GM12801 (cell line): ENCODE data around the gene DDX10.

ENCODE experiments used
- CTCF ChIP-seq: IDR thresholded peaks from one replicate; pipeline ENCODE4 v1.5.1; 2011; ENCODE audit warnings: control low read depth; ENCODE audit not compliant: insufficient read length; ENCODE audit errors: extremely low read depth

The DDX10 gene

GRCh38 chr11:108666373-108666772, 1.5 kb downstream of the DDX10 start:
- no peak for TF ChIP-seq CTCF

DNA sequence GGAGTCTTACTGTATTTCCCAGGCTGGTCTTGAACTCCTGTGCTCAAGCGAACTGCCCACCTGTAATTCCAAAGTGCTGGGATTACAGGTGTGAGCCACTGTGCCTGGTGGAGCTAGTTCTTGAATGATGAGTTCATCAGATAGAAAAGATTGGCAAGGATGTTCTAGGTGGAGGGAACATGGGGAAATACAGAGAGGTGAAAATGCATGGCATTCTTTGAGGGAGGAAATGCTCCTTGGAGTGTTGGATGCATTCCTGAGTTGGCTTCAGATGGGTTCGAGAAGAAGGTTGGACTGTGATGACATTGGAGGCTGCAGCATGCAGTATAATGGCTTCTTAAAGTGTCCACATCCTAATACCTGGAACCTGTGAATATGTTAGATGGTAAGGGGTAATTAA, 4.4 kb downstream of the DDX10 start:
- TF ChIP-seq CTCF: no peak

GRCh38 chr11:108669711-108670110, 4.8 kb downstream of the DDX10 start:
- no peak for TF ChIP-seq CTCF

DNA sequence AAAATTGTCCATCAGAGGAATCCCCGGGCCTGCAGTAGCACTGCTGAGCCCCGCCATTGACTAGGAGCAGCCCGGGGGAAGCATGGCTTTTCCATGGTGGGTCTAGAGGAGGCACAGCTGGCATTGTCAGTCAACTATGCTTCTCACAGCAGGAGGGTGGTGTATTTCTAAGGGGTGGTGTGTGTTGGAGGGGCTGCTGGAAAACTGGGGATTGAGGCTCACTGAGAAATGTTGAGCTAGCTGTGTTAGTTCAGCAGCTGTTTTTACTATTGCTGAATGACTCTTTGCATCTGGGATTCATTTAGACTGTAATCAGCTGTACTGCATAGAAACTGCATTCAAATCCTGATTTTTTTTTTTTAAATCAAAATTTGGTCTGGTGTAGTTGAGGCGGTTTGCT, 5.6 kb downstream of the DDX10 start:
- TF ChIP-seq CTCF: no peak

- no peak for TF ChIP-seq CTCF
Observed at GRCh38 chr11:108672113-108672512, 7.2 kb downstream of the DDX10 start.

DNA sequence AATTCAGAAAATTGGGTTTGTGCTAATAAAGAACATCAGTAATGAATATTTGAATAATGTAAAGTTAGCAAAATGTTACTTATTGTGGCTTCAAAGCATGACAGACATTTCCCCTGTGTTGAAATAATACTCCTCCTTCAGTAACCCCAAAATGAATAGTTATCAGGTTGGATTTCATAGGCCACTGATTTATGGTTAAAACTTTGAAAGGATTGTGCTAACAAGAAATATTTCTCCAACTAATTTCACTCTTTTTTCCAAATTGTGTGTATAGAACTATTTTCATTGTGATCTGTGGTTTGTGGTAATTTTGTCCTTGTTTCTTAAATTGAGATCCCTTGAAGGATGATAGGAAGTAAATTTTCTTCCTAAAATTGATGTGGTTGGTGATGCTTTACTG, 7.9 kb downstream of the DDX10 start:
- no peak for TF ChIP-seq CTCF

- no peak for TF ChIP-seq CTCF
Observed at GRCh38 chr11:108679045-108679444, 14.2 kb downstream of the DDX10 start.

DNA sequence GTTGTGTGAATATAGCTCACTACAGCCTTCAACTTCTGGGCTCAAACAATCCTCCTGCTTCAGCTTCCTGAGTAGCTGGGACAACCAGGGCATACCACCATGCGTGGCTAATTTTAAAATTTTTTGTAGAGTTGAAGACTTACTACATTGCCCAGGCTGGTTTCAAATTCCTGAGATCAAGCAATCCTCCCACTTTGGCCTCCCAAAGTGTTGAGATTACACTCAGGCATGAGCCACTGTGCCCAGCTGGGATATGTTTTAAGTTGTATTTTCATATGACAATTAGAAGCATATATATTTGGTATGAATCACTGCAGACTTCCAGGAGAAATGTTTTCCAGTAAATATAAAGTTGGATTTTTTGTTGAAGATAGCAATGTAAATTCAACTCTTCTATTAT, 15.4 kb downstream of the DDX10 start:
- TF ChIP-seq CTCF: no peak
